GM12878 (cell line): ENCODE results near the gene NSUN7. TPM values are rescaled to one million over a fixed set of nuclear protein-coding genes. Genes with fewer than 3 reads are reported as not detected.

Experiments used
- ATAC-seq: fragments of 200-7000 bp; cut with Tn5 transposase; 3 replicates; pipeline ENCODE4 v1.9.1; 2020; ENCODE audit warnings: mild to moderate bottlenecking, moderate library complexity
- BruUV-seq: library from RNA; stranded (reverse); fragments of 400-500 nt; replicated peaks from 2 replicates; lab custom pipeline; 2021; lab: Mats Ljungman, UMichigan
- CTCF ChIA-PET: fragments of 300-600 bp; sonication (Branson Sonifier 250); formaldehyde crosslinking; extraction: SDS; loops from one replicate; lab custom pipeline; 2021; ENCODE audit warnings: inconsistent platforms; lab: Yijun Ruan, JAX
- POLR2A ChIA-PET: fragments of 350-600 bp; formaldehyde crosslinking; extraction: SDS; loops from one replicate; lab custom pipeline; 2021; ENCODE audit warnings: inconsistent platforms; lab: Charles Lee
- RAD21 ChIA-PET: fragments of 300-600 bp; sonication (Branson Sonifier 250); formaldehyde crosslinking; loops from one replicate; lab custom pipeline; 2023; ENCODE audit warnings: antibody characterized with exemption; ENCODE audit not compliant: unreplicated experiment; lab: Charles Lee
- SMC1A ChIA-PET: fragments of 300-600 bp; sonication (Branson Sonifier 250); formaldehyde crosslinking; loops from one replicate; lab custom pipeline; 2023; ENCODE audit not compliant: unreplicated experiment, uncharacterized antibody; lab: Charles Lee
- DNase-seq: peaks from one replicate; pipeline ENCODE4 v3.0.0-alpha.2; 2011; ENCODE audit warnings: low read depth, low spot score
- FAIRE-seq: peaks from 3 replicates; lab custom pipeline; 2011; peaks lifted over from hg19 to GRCh38; lab: Jason Lieb, UNC
- H2AFZ ChIP-seq: 2 replicates; pipeline ENCODE4 v1.6.0; 2011; ENCODE audit warnings: low read depth, low read length, control low read depth; ENCODE audit not compliant: control insufficient read depth
- H3K27ac ChIP-seq: 2 replicates; pipeline ENCODE4 v1.5.1; 2011; ENCODE audit warnings: control low read depth; ENCODE audit not compliant: control insufficient read depth, insufficient read depth
- H3K27me3 ChIP-seq, 2 experiments: replicated peaks in 1 of 2; 2 replicates each; pipeline versions ENCODE4 v1.6.0 to v1.6.1; 2011; ENCODE audit warnings: low read length in 1 of 2; ENCODE audit not compliant: control insufficient read depth in 2 of 2, insufficient read depth in 2 of 2
- H3K36me3 ChIP-seq, 2 experiments: 2 replicates each; pipeline ENCODE4 v1.5.1; 2011; ENCODE audit warnings: low read length in 1 of 2; ENCODE audit not compliant: control insufficient read depth in 2 of 2, insufficient read depth in 2 of 2
- H3K4me1 ChIP-seq: 2 replicates; pipeline ENCODE4 v1.6.1; 2011; ENCODE audit warnings: mild to moderate bottlenecking, low read length, moderate library complexity, mixed read lengths; ENCODE audit not compliant: control insufficient read depth, insufficient read depth
- H3K4me2 ChIP-seq: 2 replicates; pipeline ENCODE4 v1.6.0; 2011; ENCODE audit warnings: control low read depth; ENCODE audit not compliant: control insufficient read depth, insufficient read depth
- H3K4me3 ChIP-seq: fragments of 200-600 bp; sonication (generic); 2 replicates; pipeline ENCODE4 v1.5.1; 2016
- H3K79me2 ChIP-seq: 2 replicates; pipeline ENCODE4 v1.6.0; 2011; ENCODE audit warnings: low read length; ENCODE audit not compliant: control insufficient read depth, insufficient read depth
- H3K9ac ChIP-seq: 2 replicates; pipeline ENCODE4 v1.8.0; 2011; ENCODE audit warnings: low read length, control low read depth, mixed read lengths; ENCODE audit not compliant: control insufficient read depth, insufficient read depth
- H3K9me3 ChIP-seq: replicated peaks from 3 replicates; pipeline ENCODE4 v1.5.1; 2011; ENCODE audit warnings: mild to moderate bottlenecking, low read length; ENCODE audit not compliant: control insufficient read depth, insufficient read depth
- H4K20me1 ChIP-seq: 2 replicates; pipeline ENCODE4 v1.6.0; 2011; ENCODE audit not compliant: control insufficient read depth, insufficient read depth
- BCL3 ChIP-seq: IDR thresholded peaks from 2 replicates; pipeline ENCODE4 v1.6.1; 2011; ENCODE audit warnings: borderline replicate concordance, low read depth, mild to moderate bottlenecking, moderate library complexity, low read length; ENCODE audit not compliant: insufficient read depth, poor library complexity, severe bottlenecking
- GABPA ChIP-seq: IDR thresholded peaks from 2 replicates; pipeline ENCODE4 v1.6.1; 2014; ENCODE audit warnings: antibody characterized with exemption, low read depth, mild to moderate bottlenecking, inconsistent platforms
- MEF2A ChIP-seq: IDR thresholded peaks from 2 replicates; pipeline ENCODE4 v1.6.1; 2011; ENCODE audit warnings: low read depth, mild to moderate bottlenecking, low read length, moderate library complexity; ENCODE audit not compliant: insufficient read depth
- TCF3 ChIP-seq: IDR thresholded peaks from 2 replicates; pipeline ENCODE4 v1.6.1; 2012; ENCODE audit warnings: low read depth, mild to moderate bottlenecking, low read length, borderline replicate concordance; ENCODE audit not compliant: insufficient read depth
- WGBS: methylation state at CpG from one replicate; pipeline ENCODE4 v1.1.6; 2016; ENCODE audit warnings: low lambda C conversion rate; ENCODE audit not compliant: insufficient replicate concordance, insufficient coverage; ENCODE audit errors: missing lambda C conversion rate; 5-methylcytosine and 5-hydroxymethylcytosine counted together
- in situ Hi-C: fragments of 300-500 bp; cut with MboI; formaldehyde crosslinking; loops from 9 replicates; pipeline ENCODE4 v1.14.3; 2018; ENCODE audit warnings: mixed read lengths
- intact Hi-C: fragments of 100-400 bp; cut with micrococcal nuclease; formaldehyde crosslinking; loops from one replicate; pipeline ENCODE4 v1.14.2; 2022; ENCODE audit not compliant: unreplicated experiment
- polyA plus RNA-seq, 11 experiments: library from polyadenylated mRNA; depleted of rRNA in 4 of 11; unstranded in 6 of 11; stranded (reverse) in 5 of 11; fragments of >200 nt; fragmentation: Nextera tagmentation in 4 of 11; fragmentation: Illumina TruSeq in 1 of 11; extraction: Ambion mirVana in 4 of 11; extraction: Trizol in 1 of 11; gene quantifications; 1 replicate in 1 of 11; 2 replicates in 10 of 11; pipeline versions ENCODE4 v1.2.1 to v1.2.3, GENCODE V29; 2011 to 2016; ENCODE audit warnings: inconsistent platforms in 2 of 11, missing spikeins in 2 of 11, low read depth in 1 of 11
- total RNA-seq, 4 experiments: library from RNA; depleted of rRNA in 3 of 4; stranded (reverse); fragments of >200 nt in 3 of 4; fragmentation: Illumina TruSeq in 1 of 4; extraction: Trizol in 1 of 4; gene quantifications; 2 replicates each; pipeline versions ENCODE4 v1.2.1 to v1.2.3, GENCODE V29; 2013 to 2021
- TF ChIP-seq, protein P1 (sequence below): IDR thresholded peaks from 2 replicates; pipeline ENCODE4 v1.6.1; 2012; ENCODE audit warnings: low read length, inconsistent platforms
- TF ChIP-seq, protein P2 (sequence below): fragments of 150-350 bp; IDR thresholded peaks from 2 replicates; pipeline ENCODE4 v1.6.1; 2014; ENCODE audit warnings: mild to moderate bottlenecking, low read depth, low read length

NSUN7 gene
- total and polyA plus RNA-seq, 10 of the 15 experiments (the other 5 are each of a cell fraction or from before 2014, with no cell fraction given), result 0.02 to 0.21 (median 0.15) TPM; not detected in 3

- TF ChIP-seq TCF3 (no peak), MEF2A (no peak)
- TF ChIP-seq, protein P1, sequence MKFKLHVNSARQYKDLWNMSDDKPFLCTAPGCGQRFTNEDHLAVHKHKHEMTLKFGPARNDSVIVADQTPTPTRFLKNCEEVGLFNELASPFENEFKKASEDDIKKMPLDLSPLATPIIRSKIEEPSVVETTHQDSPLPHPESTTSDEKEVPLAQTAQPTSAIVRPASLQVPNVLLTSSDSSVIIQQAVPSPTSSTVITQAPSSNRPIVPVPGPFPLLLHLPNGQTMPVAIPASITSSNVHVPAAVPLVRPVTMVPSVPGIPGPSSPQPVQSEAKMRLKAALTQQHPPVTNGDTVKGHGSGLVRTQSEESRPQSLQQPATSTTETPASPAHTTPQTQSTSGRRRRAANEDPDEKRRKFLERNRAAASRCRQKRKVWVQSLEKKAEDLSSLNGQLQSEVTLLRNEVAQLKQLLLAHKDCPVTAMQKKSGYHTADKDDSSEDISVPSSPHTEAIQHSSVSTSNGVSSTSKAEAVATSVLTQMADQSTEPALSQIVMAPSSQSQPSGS, result no peak
- TF ChIP-seq, protein P2, sequence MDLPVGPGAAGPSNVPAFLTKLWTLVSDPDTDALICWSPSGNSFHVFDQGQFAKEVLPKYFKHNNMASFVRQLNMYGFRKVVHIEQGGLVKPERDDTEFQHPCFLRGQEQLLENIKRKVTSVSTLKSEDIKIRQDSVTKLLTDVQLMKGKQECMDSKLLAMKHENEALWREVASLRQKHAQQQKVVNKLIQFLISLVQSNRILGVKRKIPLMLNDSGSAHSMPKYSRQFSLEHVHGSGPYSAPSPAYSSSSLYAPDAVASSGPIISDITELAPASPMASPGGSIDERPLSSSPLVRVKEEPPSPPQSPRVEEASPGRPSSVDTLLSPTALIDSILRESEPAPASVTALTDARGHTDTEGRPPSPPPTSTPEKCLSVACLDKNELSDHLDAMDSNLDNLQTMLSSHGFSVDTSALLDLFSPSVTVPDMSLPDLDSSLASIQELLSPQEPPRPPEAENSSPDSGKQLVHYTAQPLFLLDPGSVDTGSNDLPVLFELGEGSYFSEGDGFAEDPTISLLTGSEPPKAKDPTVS, result no peak
Measured at GRCh38 chr4:40842318-40842717, 92.6 kb downstream of the NSUN7 start (continued).

- ChIA-PET RAD21 (interaction anchor here (0.7 to 1.6 kb wide), 4 partner anchors 54 to 518 kb away, joined by 3 to 9 read pairs (median 4); no protein-coding TSS in a partner anchor), POLR2A (no interaction called here), CTCF (interaction anchor here (0.6 to 11.5 kb wide), 17 partner anchors 9 to 524 kb away, joined by 3 to 224 read pairs (median 4); no protein-coding TSS in a partner anchor), SMC1A (interaction anchor here (0.6 to 9.4 kb wide), 5 partner anchors 8 to 133 kb away, joined by 3 to 133 read pairs (median 3); no protein-coding TSS in a partner anchor)
- WGBS, result 87% methylated on average over 12 of the region's 14 CpGs
- no peak for ATAC-seq
- intact Hi-C loops (loop anchor here (1.0 to 5.0 kb wide), 2 partner anchors 54 to 106 kb away; no protein-coding TSS in a partner anchor), in situ Hi-C loops (loop anchor here (5.0 kb wide), 1 partner anchor 111 kb away; no protein-coding TSS in a partner anchor)
- H3K9me3 ChIP-seq, result no peaks in the 10 kb centered on the region
- DNase-seq, result no peak
- H3K4me3 ChIP-seq, result no peak overlapping the region
- H3K79me2 ChIP-seq, result no peaks in the 10 kb centered on the region
- TF ChIP-seq GABPA (no peak), BCL3 (no peak)
- peaks cover 15% of the 10 kb centered on the region for H3K4me1 ChIP-seq
- H3K27me3 ChIP-seq, result no peaks in the 10 kb centered on the region
- no peaks in the 10 kb centered on the region for H3K36me3 ChIP-seq
- no peak overlapping the region for H3K4me2 ChIP-seq
- BruUV-seq, result no TSS peak
- no peak for FAIRE-seq
- H2AFZ ChIP-seq, result no peak overlapping the region
- no peak overlapping the region for H3K9ac ChIP-seq
- no peaks in the 10 kb centered on the region for H4K20me1 ChIP-seq
- no peak overlapping the region for H3K27ac ChIP-seq
Measured at GRCh38 chr4:40842725-40843423, 93.1 kb downstream of the NSUN7 start.
